ENCODE results near the gene AOPEP.

DNA sequence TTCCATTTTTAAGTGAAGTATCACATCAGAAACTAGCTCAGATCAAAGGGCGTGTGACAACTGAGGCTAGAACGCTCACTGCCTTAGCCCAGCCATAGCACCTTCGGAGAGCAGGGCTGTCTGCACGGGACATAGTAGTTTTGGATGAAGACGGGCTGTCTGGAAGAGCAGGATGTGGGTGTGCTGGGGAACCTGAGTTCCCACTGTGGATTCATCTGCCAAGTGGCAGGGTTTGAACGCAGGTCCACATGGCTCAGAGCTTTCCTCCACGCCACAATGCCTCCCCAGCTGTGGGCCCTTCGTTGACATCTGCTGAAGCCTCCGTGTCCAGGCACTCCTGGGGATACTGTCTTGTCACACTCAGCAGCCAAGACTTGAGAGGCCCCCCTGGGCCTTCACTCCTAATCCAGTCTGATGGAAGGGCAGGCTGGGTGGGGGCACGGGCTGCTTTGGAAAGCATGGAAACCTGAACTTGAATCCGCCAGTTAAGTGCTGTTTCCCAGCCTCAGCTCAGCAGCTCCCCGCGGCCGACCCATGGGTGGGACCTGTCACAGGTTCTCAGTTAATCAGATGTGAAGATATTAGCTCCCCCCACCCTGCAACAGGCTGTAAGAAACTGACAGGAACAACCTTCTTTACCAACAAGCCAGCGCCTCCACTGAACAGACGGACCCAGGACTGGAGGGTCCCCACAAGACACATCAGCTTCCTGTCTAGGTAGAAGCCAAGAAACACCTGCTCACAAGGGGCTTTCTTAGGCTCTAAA is 362.9 kb downstream of the AOPEP start:
- TF ChIP-seq, protein P1, sequence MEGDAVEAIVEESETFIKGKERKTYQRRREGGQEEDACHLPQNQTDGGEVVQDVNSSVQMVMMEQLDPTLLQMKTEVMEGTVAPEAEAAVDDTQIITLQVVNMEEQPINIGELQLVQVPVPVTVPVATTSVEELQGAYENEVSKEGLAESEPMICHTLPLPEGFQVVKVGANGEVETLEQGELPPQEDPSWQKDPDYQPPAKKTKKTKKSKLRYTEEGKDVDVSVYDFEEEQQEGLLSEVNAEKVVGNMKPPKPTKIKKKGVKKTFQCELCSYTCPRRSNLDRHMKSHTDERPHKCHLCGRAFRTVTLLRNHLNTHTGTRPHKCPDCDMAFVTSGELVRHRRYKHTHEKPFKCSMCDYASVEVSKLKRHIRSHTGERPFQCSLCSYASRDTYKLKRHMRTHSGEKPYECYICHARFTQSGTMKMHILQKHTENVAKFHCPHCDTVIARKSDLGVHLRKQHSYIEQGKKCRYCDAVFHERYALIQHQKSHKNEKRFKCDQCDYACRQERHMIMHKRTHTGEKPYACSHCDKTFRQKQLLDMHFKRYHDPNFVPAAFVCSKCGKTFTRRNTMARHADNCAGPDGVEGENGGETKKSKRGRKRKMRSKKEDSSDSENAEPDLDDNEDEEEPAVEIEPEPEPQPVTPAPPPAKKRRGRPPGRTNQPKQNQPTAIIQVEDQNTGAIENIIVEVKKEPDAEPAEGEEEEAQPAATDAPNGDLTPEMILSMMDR (IDR thresholded peaks at IDR 0.05), result no peak
- TF ChIP-seq POLR2AphosphoS5 (IDR thresholded peaks at IDR 0.05), result peak; percentile 22

Measured in gastroesophageal sphincter (tissue), 3 donors.